ENCODE results near the gene KCND3. TPM values are rescaled to one million over a fixed set of nuclear protein-coding genes. Genes with fewer than 3 reads are reported as not detected.

The KCND3 gene
- total RNA-seq, 1 donor, result 0.09 TPM

GRCh38 chr1:111770916-111771315 lies 218.6 kb downstream of the KCND3 start:
- no peak for TF ChIP-seq CTCF (IDR thresholded peaks at IDR 0.05; ENCODE audit: insufficient read depth, low read length)
- no peak for DNase-seq (ENCODE audit: low read depth)
- H3K4me3 ChIP-seq (ENCODE audit: low read depth, low read length), result no peak overlapping the region

DNA sequence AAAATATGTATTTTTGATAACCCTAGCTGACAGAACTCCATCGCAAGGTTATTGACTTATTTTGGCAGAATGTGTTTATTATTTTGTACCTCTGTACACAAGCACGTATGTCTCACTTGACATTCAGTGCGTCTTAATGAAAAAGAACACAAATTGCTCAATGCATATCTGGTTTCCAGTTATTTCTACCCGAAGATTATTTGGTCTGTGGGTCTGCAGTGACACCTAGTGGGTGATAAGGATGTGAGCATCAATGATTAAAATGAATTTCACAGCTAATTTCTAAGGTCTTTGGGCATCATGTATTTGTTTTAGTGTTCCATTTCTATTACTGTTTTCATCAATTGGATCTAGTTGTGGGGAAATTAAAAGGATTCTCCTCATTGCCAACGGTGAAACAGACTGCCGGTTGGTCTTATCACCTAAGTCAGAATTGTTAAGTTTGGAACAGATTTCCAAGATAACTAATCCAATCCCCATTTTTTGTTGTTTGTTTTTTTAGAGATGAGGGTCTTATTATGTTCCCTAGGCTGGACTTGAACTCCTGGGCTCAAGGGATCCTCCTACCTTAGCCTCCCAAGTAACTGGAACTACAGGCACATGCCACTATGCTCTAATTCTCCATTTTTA lies 219.8 kb downstream of the KCND3 start:
- peak; percentile 84 for DNase-seq (ENCODE audit: low read depth)
- H3K4me3 ChIP-seq (ENCODE audit: low read depth, low read length), result no peak overlapping the region
- peak; percentile 79 for TF ChIP-seq CTCF (IDR thresholded peaks at IDR 0.05; ENCODE audit: insufficient read depth, low read length)

DNA sequence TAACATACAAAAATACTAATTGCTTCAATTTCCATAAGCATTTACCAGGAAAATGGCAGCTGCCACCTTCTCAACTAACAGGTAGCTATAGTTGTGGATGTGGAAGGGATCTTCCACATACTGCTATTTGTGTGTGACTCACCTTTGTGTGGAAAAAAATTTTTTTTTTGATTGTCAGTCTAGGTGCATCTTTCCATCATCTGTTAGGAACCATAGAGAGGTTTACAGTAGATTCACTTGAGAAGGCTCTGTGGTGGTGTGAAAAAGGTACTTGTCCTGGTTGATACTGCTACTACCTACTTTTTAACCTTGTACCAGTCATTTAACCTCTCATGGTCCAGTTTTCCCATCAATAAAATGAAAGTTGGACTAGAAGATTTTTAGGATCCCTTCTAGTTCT lies 220.8 kb downstream of the KCND3 start:
- TF ChIP-seq CTCF (IDR thresholded peaks at IDR 0.05; ENCODE audit: insufficient read depth, low read length), result no peak
- H3K4me3 ChIP-seq (ENCODE audit: low read depth, low read length), result no peak overlapping the region
- no peak for DNase-seq (ENCODE audit: low read depth)

DNA sequence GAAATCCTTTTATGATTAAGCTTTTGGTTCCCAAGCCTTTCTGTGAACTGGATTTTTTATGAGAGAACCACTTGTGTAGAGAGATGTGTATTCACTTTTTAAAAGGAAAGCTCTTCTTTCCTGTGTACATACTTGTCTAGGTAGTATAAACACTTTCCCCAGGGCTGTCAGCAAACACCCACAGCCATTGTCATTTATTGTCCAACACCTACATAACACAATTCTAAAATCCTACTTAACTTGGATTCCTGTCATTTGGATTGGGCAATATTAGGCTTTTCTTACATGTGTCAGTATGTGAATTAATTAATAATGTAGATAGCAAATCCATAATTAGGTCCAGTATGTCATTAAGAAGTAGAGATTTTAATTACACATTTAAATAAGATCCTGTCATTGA lies 221.4 kb downstream of the KCND3 start:
- no peak for TF ChIP-seq CTCF (IDR thresholded peaks at IDR 0.05; ENCODE audit: insufficient read depth, low read length)
- H3K4me3 ChIP-seq (ENCODE audit: low read depth, low read length), result no peak overlapping the region
- no peak for DNase-seq (ENCODE audit: low read depth)

- no peak for TF ChIP-seq CTCF (IDR thresholded peaks at IDR 0.05; ENCODE audit: insufficient read depth, low read length)
- H3K4me3 ChIP-seq (ENCODE audit: low read depth, low read length), result no peak overlapping the region
Observed at GRCh38 chr1:111762332-111762731, 227.1 kb downstream of the KCND3 start.

DNA sequence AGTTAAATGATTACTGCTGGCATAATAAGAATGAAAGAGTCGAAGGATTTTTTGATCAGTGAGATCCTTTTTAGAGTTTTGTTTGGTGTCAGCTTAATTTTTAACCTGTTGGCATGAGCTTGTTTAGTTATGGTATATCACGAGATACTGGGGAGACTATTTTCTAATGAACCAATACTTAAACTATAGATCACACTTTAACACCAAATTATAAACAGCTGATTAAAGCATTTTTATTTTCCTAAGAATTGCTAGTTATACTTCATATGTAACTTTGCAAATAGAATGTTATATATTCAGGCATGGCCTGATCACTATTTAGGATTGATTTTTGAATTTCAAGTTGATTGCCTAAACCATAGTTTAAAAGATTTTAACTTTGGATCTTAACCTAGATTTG lies 227.8 kb downstream of the KCND3 start:
- H3K4me3 ChIP-seq (ENCODE audit: low read depth, low read length), result no peak overlapping the region
- no peak for TF ChIP-seq CTCF (IDR thresholded peaks at IDR 0.05; ENCODE audit: insufficient read depth, low read length)
- no peak for DNase-seq (ENCODE audit: low read depth)

More at GRCh38 chr1:111762332-111762731, 227.1 kb downstream of the KCND3 start:
- no peak for DNase-seq (ENCODE audit: low read depth)

- TF ChIP-seq CTCF (IDR thresholded peaks at IDR 0.05; ENCODE audit: insufficient read depth, low read length), result no peak
- no peak for DNase-seq (ENCODE audit: low read depth)
- no peak overlapping the region for H3K4me3 ChIP-seq (ENCODE audit: low read depth, low read length)
Observed at GRCh38 chr1:111758373-111758772, 231.1 kb downstream of the KCND3 start.
